IPS-NIHi7 (cell line): Measurements from ENCODE around the gene RDH11.
"Not testable (repeated sequence)": the region's sequence is repeated elsewhere in the genome, so short reads cannot be mapped to it uniquely, and the experiment has no call there.

Experiments
- DNase-seq: peaks from one replicate; pipeline ENCODE4 v3.0.0; 2012; ENCODE audit warnings: mixed read lengths; ENCODE audit errors: extremely low spot score

RDH11 gene

GRCh38 chr14:67704484-67705089 is 9.0 kb upstream of the RDH11 start:
- peak; percentile 72 for DNase-seq

- no peak for DNase-seq
Observed at GRCh38 chr14:67703997-67704396, 8.4 kb upstream of the RDH11 start.

GRCh38 chr14:67701492-67701891 is 5.9 kb upstream of the RDH11 start, which contains the start of gene RDH12:
RDH12 (plus strand) TSS chr14:67701886; CDS start chr14:67722643, 20,757 bp downstream.
- not testable (repeated sequence) for DNase-seq

- DNase-seq, result no peak
Observed at GRCh38 chr14:67698179-67698578, 2.6 kb upstream of the RDH11 start.

GRCh38 chr14:67697006-67697405 is 1.4 kb upstream of the RDH11 start:
- no peak for DNase-seq

- DNase-seq, result peak; percentile 92
Observed at GRCh38 chr14:67694791-67695393, 672 bp downstream of the RDH11 start.

- no peak for DNase-seq
Observed at GRCh38 chr14:67690011-67690410, 5.6 kb downstream of the RDH11 start.

- no peak for DNase-seq
Observed at GRCh38 chr14:67683842-67684241, 11.7 kb downstream of the RDH11 start.

GRCh38 chr14:67680941-67681340 is 14.6 kb downstream of the RDH11 start:
- DNase-seq, result no peak

- DNase-seq, result no peak
Observed at GRCh38 chr14:67680121-67680602, 15.4 kb downstream of the RDH11 start.

- no peak for DNase-seq
Observed at GRCh38 chr14:67679006-67679405, 16.6 kb downstream of the RDH11 start.

- no peak for DNase-seq
Observed at GRCh38 chr14:67675219-67675582, 20.4 kb downstream of the RDH11 start.

GRCh38 chr14:67674480-67675218 is 20.9 kb downstream of the RDH11 start, which contains the start of gene VTI1B:
VTI1B (minus strand) TSS chr14:67674632; CDS start chr14:67674489, 143 bp downstream.
- DNase-seq, result peak; percentile 90

GRCh38 chr14:67674139-67674479 is 21.5 kb downstream of the RDH11 start:
- peak; percentile 88 for DNase-seq

- DNase-seq, result no peak
Observed at GRCh38 chr14:67673451-67673850, 22.1 kb downstream of the RDH11 start.

GRCh38 chr14:67668559-67668958 is 27.0 kb downstream of the RDH11 start:
- no peak for DNase-seq

GRCh38 chr14:67666750-67667449 is 28.7 kb downstream of the RDH11 start:
- peak; percentile 57 for DNase-seq

GRCh38 chr14:67665868-67666267 is 29.7 kb downstream of the RDH11 start:
- DNase-seq, result no peak

- no peak for DNase-seq
Observed at GRCh38 chr14:67663633-67664032, 31.9 kb downstream of the RDH11 start.

GRCh38 chr14:67653651-67654280 is 41.8 kb downstream of the RDH11 start:
- no peak for DNase-seq

- DNase-seq, result no peak
Observed at GRCh38 chr14:67652189-67652588, 43.4 kb downstream of the RDH11 start.

- DNase-seq, result no peak
Observed at GRCh38 chr14:67650694-67651093, 44.9 kb downstream of the RDH11 start.
